Measurements from ENCODE around the gene GATB. TPM values are rescaled to one million over a fixed set of nuclear protein-coding genes. Genes with fewer than 3 reads are reported as not detected.

Gene GATB
- polyA plus RNA-seq, 3 donors = 5.5 to 12.2 (median 9.0) TPM

GRCh38 chr4:151766691-151767090, 5.9 kb upstream of the GATB start:
- TF ChIP-seq, protein P1, sequence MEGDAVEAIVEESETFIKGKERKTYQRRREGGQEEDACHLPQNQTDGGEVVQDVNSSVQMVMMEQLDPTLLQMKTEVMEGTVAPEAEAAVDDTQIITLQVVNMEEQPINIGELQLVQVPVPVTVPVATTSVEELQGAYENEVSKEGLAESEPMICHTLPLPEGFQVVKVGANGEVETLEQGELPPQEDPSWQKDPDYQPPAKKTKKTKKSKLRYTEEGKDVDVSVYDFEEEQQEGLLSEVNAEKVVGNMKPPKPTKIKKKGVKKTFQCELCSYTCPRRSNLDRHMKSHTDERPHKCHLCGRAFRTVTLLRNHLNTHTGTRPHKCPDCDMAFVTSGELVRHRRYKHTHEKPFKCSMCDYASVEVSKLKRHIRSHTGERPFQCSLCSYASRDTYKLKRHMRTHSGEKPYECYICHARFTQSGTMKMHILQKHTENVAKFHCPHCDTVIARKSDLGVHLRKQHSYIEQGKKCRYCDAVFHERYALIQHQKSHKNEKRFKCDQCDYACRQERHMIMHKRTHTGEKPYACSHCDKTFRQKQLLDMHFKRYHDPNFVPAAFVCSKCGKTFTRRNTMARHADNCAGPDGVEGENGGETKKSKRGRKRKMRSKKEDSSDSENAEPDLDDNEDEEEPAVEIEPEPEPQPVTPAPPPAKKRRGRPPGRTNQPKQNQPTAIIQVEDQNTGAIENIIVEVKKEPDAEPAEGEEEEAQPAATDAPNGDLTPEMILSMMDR (IDR thresholded peaks at IDR 0.05) = no peak

GRCh38 chr4:151760002-151760401, 805 bp downstream of the GATB start:
- intact Hi-C loops (cut with micrococcal nuclease) = loop anchor here in 1 of 2 donors (10.0 kb wide), 1 partner anchor 665 kb away; the partner anchor contains the start of gene RPS3A
- H3K27me3 ChIP-seq (ENCODE audit: control insufficient read depth in 2 of 2, insufficient read depth in 2 of 2, low read length in 2 of 2) = peaks cover 9 to 11% of the 10 kb centered on the region in 2 donors
- peak overlapping the region; percentile 92 for H3K4me2 ChIP-seq (replicated peaks; ENCODE audit: extremely low read depth, low read length, poor library complexity, severe bottlenecking)
- peaks cover 10 to 17% of the 10 kb centered on the region in 2 donors for H3K4me1 ChIP-seq (ENCODE audit: control insufficient read depth in 1 of 2, insufficient read depth in 2 of 2, low read length in 2 of 2)
- H4K20me1 ChIP-seq (ENCODE audit: insufficient read depth, low read length) = no peaks in the 10 kb centered on the region
- peaks cover 14 to 34% of the 10 kb centered on the region in 2 donors for H3K36me3 ChIP-seq (replicated peaks in 1 of 2; ENCODE audit: control insufficient read depth in 1 of 2, insufficient read depth in 2 of 2, low read length in 2 of 2)
- H3K9me3 ChIP-seq (replicated peaks in 1 of 2; ENCODE audit: control insufficient read depth in 1 of 2, insufficient read depth in 1 of 2, low read length in 2 of 2) = no peaks in the 10 kb centered on the region
- peak overlapping the region in 1 of 2 donors; percentile 93 for H3K27ac ChIP-seq (ENCODE audit: low read depth in 1 of 2, low read length in 2 of 2)
- TF ChIP-seq, protein P1 (IDR thresholded peaks at IDR 0.05) = no peak
- peak overlapping the region; percentile 78 to 99 (median 96) for H3K4me3 ChIP-seq (replicated peaks in 1 of 3; ENCODE audit: low read depth in 2 of 3, low read length in 3 of 3)
- no CpG with 5 or more reads among the region's 3 CpGs for WGBS (ENCODE audit: insufficient coverage)
- H3K79me2 ChIP-seq (ENCODE audit: insufficient read depth, low read length) = no peaks in the 10 kb centered on the region
- no peak for DNase-seq
- H3K4me3 Mint-ChIP-seq = peak overlapping the region; percentile 99 to 100
- peaks cover 23 to 26% of the 10 kb centered on the region in 2 donors for H3K36me3 Mint-ChIP-seq
- peaks cover 0 to 4% (median 0%) of the 10 kb centered on the region in 7 donors for H3K9me3 Mint-ChIP-seq
- H2AFZ ChIP-seq (ENCODE audit: insufficient read depth, low read depth, low read length, poor library complexity, severe bottlenecking) = peak overlapping the region; percentile 99
- H3K9ac ChIP-seq (ENCODE audit: insufficient read depth, low read length, poor library complexity, severe bottlenecking) = peak overlapping the region; percentile 79
- no peak overlapping the region for H3K27ac Mint-ChIP-seq
- peaks cover 11% of the 10 kb centered on the region for H3K4me1 Mint-ChIP-seq
- peaks cover 6 to 14% (median 13%) of the 10 kb centered on the region in 3 donors for H3K27me3 Mint-ChIP-seq (ENCODE audit: low read depth in 3 of 3)

More at GRCh38 chr4:151766691-151767090, 5.9 kb upstream of the GATB start:
- Histone ChIP-seq H3K79me2 (ENCODE audit: insufficient read depth, low read length) (no peaks in the 10 kb centered on the region), H3K4me1 (ENCODE audit: control insufficient read depth in 1 of 2, insufficient read depth in 2 of 2, low read length in 2 of 2) (no peaks in the 10 kb centered on the region), H3K36me3 (replicated peaks in 1 of 2; ENCODE audit: control insufficient read depth in 1 of 2, insufficient read depth in 2 of 2, low read length in 2 of 2) (no peaks in the 10 kb centered on the region), H3K27ac (ENCODE audit: low read depth in 1 of 2, low read length in 2 of 2) (no peak overlapping the region), H3K4me3 (replicated peaks in 1 of 3; ENCODE audit: low read depth in 2 of 3, low read length in 3 of 3) (no peak overlapping the region), H3K4me2 (replicated peaks; ENCODE audit: extremely low read depth, low read length, poor library complexity, severe bottlenecking) (no peak overlapping the region), H3K27me3 (ENCODE audit: control insufficient read depth in 2 of 2, insufficient read depth in 2 of 2, low read length in 2 of 2) (peaks cover 13 to 14% of the 10 kb centered on the region in 2 donors), H2AFZ (ENCODE audit: insufficient read depth, low read depth, low read length, poor library complexity, severe bottlenecking) (no peak overlapping the region), H3K9ac (ENCODE audit: insufficient read depth, low read length, poor library complexity, severe bottlenecking) (no peak overlapping the region), H3K9me3 (replicated peaks in 1 of 2; ENCODE audit: control insufficient read depth in 1 of 2, insufficient read depth in 1 of 2, low read length in 2 of 2) (no peaks in the 10 kb centered on the region), H4K20me1 (ENCODE audit: insufficient read depth, low read length) (no peaks in the 10 kb centered on the region)
- DNase-seq = no peak
- Mint-ChIP-seq H3K4me3 (peak overlapping the region in 1 of 2 donors; percentile 1), H3K27me3 (ENCODE audit: low read depth in 3 of 3) (peaks cover 9 to 32% (median 21%) of the 10 kb centered on the region in 3 donors), H3K27ac (no peak overlapping the region), H3K36me3 (no peaks in the 10 kb centered on the region), H3K9me3 (peaks cover 0 to 4% (median 0%) of the 10 kb centered on the region in 7 donors), H3K4me1 (no peaks in the 10 kb centered on the region)
- 86% methylated on average over 2 of the region's 4 CpGs for WGBS (ENCODE audit: insufficient coverage)
- intact Hi-C loops (cut with micrococcal nuclease) = loop anchor here in 1 of 2 donors (10.0 kb wide), 1 partner anchor 672 kb away; the partner anchor contains the start of gene RPS3A

Measured in CD14-positive monocyte (primary cell).